ENCODE measurements around the gene ARMC9. TPM values are rescaled to one million over a fixed set of nuclear protein-coding genes. Genes with fewer than 3 reads are reported as not detected.

The ARMC9 gene
- total and polyA plus RNA-seq, 2 experiments from 2014 or later: 22.5 to 23.7 TPM

DNA sequence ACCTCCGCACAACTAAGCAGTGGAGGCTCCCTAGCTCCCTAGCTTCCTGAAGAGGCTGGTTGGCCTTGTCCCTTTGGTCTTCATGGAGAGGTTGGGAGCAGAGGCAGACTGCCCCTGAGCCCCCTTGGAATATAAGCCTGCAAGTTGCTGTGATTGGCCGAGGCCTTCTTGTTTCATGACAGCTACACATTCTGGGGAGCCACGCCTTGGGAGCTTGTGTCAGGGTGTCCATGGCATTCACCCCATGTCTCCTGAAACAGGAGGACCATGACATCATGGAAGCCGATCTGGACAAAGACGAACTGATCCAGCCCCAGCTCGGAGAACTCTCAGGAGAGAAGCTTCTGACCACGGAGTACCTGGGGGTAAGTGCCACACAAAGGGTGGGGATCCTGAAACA, 133.1 kb downstream of the ARMC9 start:
- H3K27me3 ChIP-seq: no peaks in the 10 kb centered on the region
- no peaks in the 10 kb centered on the region for H3K4me1 ChIP-seq (ENCODE audit: insufficient read depth)
- DNase-seq (ENCODE audit: low spot score): no peak
- no peaks in the 10 kb centered on the region for H3K79me2 ChIP-seq
- H3K4me3 ChIP-seq: no peak overlapping the region
- H4K20me1 ChIP-seq (ENCODE audit: insufficient read depth, poor library complexity, severe bottlenecking): no peaks in the 10 kb centered on the region
- 86% methylated on average over 7 of the region's 7 CpGs for WGBS (ENCODE audit: low lambda C conversion rate, missing lambda C conversion rate)
- no peaks in the 10 kb centered on the region for H3K9me2 ChIP-seq (replicated peaks; ENCODE audit: insufficient read depth)
- H2AFZ ChIP-seq: no peak overlapping the region
- no peak for TF ChIP-seq EZH2phosphoT487 (IDR thresholded peaks at IDR 0.05; ENCODE audit: low read depth, severe bottlenecking, unreplicated experiment)
- TF ChIP-seq, protein P1, sequence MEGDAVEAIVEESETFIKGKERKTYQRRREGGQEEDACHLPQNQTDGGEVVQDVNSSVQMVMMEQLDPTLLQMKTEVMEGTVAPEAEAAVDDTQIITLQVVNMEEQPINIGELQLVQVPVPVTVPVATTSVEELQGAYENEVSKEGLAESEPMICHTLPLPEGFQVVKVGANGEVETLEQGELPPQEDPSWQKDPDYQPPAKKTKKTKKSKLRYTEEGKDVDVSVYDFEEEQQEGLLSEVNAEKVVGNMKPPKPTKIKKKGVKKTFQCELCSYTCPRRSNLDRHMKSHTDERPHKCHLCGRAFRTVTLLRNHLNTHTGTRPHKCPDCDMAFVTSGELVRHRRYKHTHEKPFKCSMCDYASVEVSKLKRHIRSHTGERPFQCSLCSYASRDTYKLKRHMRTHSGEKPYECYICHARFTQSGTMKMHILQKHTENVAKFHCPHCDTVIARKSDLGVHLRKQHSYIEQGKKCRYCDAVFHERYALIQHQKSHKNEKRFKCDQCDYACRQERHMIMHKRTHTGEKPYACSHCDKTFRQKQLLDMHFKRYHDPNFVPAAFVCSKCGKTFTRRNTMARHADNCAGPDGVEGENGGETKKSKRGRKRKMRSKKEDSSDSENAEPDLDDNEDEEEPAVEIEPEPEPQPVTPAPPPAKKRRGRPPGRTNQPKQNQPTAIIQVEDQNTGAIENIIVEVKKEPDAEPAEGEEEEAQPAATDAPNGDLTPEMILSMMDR (IDR thresholded peaks at IDR 0.05; ENCODE audit: poor library complexity): no peak
- TF ChIP-seq EZH2 (IDR thresholded peaks at IDR 0.05; ENCODE audit: borderline replicate concordance): no peak
- H3K9me3 ChIP-seq (ENCODE audit: low read depth): no peaks in the 10 kb centered on the region
- H3K27ac ChIP-seq: no peak overlapping the region
- no peaks in the 10 kb centered on the region for H3K36me3 ChIP-seq (replicated peaks; ENCODE audit: insufficient read depth, low read depth)
- H3K4me2 ChIP-seq: no peak overlapping the region

DNA sequence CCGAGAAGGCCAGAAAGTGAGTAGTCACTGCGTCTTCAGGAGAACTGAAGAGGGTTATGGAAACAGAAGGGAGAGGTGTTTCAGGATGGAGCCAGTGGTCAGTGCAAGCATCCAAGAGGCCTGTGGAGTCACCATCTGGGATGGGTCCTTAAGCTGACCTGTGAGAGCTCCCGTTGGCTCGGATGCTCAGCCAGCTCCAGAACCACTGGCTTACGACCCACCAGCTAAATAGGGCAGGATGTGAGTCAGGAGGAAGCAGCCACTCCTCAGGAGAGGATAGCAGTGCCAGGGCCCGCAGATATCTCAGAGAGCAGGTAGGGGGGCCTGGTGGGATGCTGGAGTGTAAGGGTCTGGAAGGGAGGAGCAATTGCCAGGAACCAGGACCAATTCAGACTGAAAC, 134.0 kb downstream of the ARMC9 start:
- Histone ChIP-seq H3K27ac (no peak overlapping the region), H3K9me2 (replicated peaks; ENCODE audit: insufficient read depth) (no peaks in the 10 kb centered on the region), H3K79me2 (no peaks in the 10 kb centered on the region), H3K27me3 (no peaks in the 10 kb centered on the region), H3K4me2 (no peak overlapping the region), H3K9me3 (ENCODE audit: low read depth) (no peaks in the 10 kb centered on the region), H2AFZ (no peak overlapping the region), H4K20me1 (ENCODE audit: insufficient read depth, poor library complexity, severe bottlenecking) (no peaks in the 10 kb centered on the region), H3K4me3 (no peak overlapping the region), H3K36me3 (replicated peaks; ENCODE audit: insufficient read depth, low read depth) (no peaks in the 10 kb centered on the region), H3K4me1 (ENCODE audit: insufficient read depth) (no peaks in the 10 kb centered on the region)
- TF ChIP-seq, protein P1 (IDR thresholded peaks at IDR 0.05; ENCODE audit: poor library complexity): no peak
- TF ChIP-seq EZH2phosphoT487 (IDR thresholded peaks at IDR 0.05; ENCODE audit: low read depth, severe bottlenecking, unreplicated experiment) (no peak), EZH2 (IDR thresholded peaks at IDR 0.05; ENCODE audit: borderline replicate concordance) (no peak)
- WGBS (ENCODE audit: low lambda C conversion rate, missing lambda C conversion rate): 98% methylated on average over 6 of the region's 6 CpGs
- DNase-seq (ENCODE audit: low spot score): no peak

DNA sequence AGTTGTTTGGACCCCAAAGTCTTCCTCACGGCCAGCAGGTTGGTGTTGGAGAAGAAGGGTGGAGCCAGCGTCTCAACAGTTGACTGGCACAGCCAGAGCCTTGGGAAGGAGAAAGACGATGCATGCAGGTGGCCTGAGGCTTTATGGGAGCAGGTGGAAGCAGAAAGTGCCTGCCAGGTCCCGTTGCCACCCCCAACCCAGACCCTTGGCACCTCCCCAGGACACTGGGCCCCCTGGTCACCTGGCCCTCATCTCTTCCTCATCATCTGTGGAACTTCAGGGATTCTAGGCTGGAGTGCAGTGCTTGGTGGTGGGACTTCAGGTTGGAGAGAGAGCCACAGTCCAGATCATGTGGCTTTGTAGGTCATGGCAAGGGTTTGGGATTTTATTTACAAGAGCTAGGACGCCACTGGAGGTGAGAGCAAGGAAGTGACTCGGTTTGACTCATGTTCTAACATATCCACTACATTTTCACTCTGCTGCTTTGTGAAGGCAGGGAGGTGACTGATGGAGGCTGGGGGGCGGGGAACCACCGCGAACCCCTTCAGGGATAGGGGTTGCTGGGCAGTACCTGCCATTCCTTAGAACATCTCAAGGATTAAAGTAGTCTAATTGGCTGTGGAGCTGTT, 134.6 kb downstream of the ARMC9 start:
- Histone ChIP-seq H3K27me3 (no peaks in the 10 kb centered on the region), H3K9me3 (ENCODE audit: low read depth) (no peaks in the 10 kb centered on the region), H2AFZ (no peak overlapping the region), H3K4me2 (no peak overlapping the region), H3K4me1 (ENCODE audit: insufficient read depth) (peaks cover 5% of the 10 kb centered on the region), H3K9me2 (replicated peaks; ENCODE audit: insufficient read depth) (no peaks in the 10 kb centered on the region), H4K20me1 (ENCODE audit: insufficient read depth, poor library complexity, severe bottlenecking) (no peaks in the 10 kb centered on the region), H3K79me2 (no peaks in the 10 kb centered on the region), H3K4me3 (no peak overlapping the region), H3K36me3 (replicated peaks; ENCODE audit: insufficient read depth, low read depth) (no peaks in the 10 kb centered on the region), H3K27ac (no peak overlapping the region)
- 97% methylated on average over 9 of the region's 9 CpGs for WGBS (ENCODE audit: low lambda C conversion rate, missing lambda C conversion rate)
- DNase-seq (ENCODE audit: low spot score): no peak
- TF ChIP-seq EZH2 (IDR thresholded peaks at IDR 0.05; ENCODE audit: borderline replicate concordance): no peak
- TF ChIP-seq, protein P1 (IDR thresholded peaks at IDR 0.05; ENCODE audit: poor library complexity): no peak
